ENCODE measurements around the gene SMIM38.

DNA sequence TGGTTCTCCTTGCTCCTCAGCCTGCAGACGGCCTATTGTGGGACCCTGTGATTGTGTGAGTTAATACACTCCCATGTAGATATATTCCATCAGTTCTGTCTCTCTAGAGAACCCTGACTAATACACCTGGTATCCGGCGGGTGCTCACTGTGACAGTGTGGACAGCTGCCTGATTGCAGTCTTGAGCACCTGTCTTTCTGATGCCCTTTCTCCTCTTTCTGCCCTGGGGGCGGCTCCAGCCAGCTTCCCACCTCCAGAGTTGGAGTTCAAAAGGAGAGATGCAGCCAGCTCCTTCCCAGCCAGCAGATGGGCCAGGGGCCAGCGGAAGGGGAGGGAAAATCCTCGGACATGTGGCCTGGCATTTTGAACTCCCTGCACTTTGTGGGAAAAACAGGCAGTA lies 15.0 kb downstream of the SMIM38 start:
- TF ChIP-seq, protein P1, sequence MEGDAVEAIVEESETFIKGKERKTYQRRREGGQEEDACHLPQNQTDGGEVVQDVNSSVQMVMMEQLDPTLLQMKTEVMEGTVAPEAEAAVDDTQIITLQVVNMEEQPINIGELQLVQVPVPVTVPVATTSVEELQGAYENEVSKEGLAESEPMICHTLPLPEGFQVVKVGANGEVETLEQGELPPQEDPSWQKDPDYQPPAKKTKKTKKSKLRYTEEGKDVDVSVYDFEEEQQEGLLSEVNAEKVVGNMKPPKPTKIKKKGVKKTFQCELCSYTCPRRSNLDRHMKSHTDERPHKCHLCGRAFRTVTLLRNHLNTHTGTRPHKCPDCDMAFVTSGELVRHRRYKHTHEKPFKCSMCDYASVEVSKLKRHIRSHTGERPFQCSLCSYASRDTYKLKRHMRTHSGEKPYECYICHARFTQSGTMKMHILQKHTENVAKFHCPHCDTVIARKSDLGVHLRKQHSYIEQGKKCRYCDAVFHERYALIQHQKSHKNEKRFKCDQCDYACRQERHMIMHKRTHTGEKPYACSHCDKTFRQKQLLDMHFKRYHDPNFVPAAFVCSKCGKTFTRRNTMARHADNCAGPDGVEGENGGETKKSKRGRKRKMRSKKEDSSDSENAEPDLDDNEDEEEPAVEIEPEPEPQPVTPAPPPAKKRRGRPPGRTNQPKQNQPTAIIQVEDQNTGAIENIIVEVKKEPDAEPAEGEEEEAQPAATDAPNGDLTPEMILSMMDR (IDR thresholded peaks at IDR 0.05): no peak
- no peak for TF ChIP-seq ZFX (IDR thresholded peaks at IDR 0.05; ENCODE audit: borderline replicate concordance)
